SK-N-SH treated with all-trans-retinoic acid at 6 μM for 48 hours (cell line): Measurements from ENCODE around the gene KIF22.
A peak's percentile ranks its signal among the peaks of the same experiment; 100 is the strongest.

Experiments used
- ATAC-seq: fragments of 200-7000 bp; cut with Tn5 transposase; 3 replicates; pipeline ENCODE4 v1.9.1; 2020; ENCODE audit warnings: mild to moderate bottlenecking, moderate library complexity
- ARNTL ChIP-seq: fragments of 450-650 bp; formaldehyde crosslinking; IDR thresholded peaks from 2 replicates; pipeline ENCODE4 v1.5.0; 2020; ENCODE audit warnings: low read depth, mild to moderate bottlenecking, moderate library complexity, borderline replicate concordance
- BACH2 ChIP-seq: fragments of 250-450 bp; sonication (Bioruptor Pico); IDR thresholded peaks from 2 replicates; pipeline ENCODE4 v1.9.0; 2021; ENCODE audit warnings: mild to moderate bottlenecking, borderline replicate concordance
- CREB5 ChIP-seq: fragments of 250-450 bp; sonication (Bioruptor Pico); IDR thresholded peaks from 2 replicates; pipeline ENCODE4 v1.5.1; 2020; ENCODE audit warnings: low read depth, mild to moderate bottlenecking, moderate library complexity
- CSDC2 ChIP-seq: fragments of 250-450 bp; sonication (Bioruptor Pico); IDR thresholded peaks from 2 replicates; pipeline ENCODE4 v1.5.0; 2020; ENCODE audit warnings: mild to moderate bottlenecking, moderate library complexity
- ESRRG ChIP-seq: fragments of 250-450 bp; sonication (Bioruptor Pico); IDR thresholded peaks from 2 replicates; pipeline ENCODE4 v1.6.1; 2021; ENCODE audit warnings: mild to moderate bottlenecking
- GLIS3 ChIP-seq: fragments of 250-450 bp; sonication (Bioruptor Pico); IDR thresholded peaks from 2 replicates; pipeline ENCODE4 v1.5.0; 2020; ENCODE audit warnings: mild to moderate bottlenecking, moderate library complexity
- ISL1 ChIP-seq: fragments of 250-450 bp; sonication (Bioruptor Pico); IDR thresholded peaks from 2 replicates; pipeline ENCODE4 v2.1.2; 2022; ENCODE audit warnings: mild to moderate bottlenecking, moderate library complexity
- PPARA ChIP-seq: fragments of 250-450 bp; sonication (Bioruptor Pico); IDR thresholded peaks from 2 replicates; pipeline ENCODE4 v1.5.0; 2020; ENCODE audit warnings: mild to moderate bottlenecking, borderline replicate concordance
- RARB ChIP-seq: fragments of 250-450 bp; sonication (Bioruptor Pico); IDR thresholded peaks from 2 replicates; pipeline ENCODE4 v1.8.0; 2021; ENCODE audit warnings: mild to moderate bottlenecking, moderate library complexity
- SNAI2 ChIP-seq: fragments of 250-450 bp; sonication (Bioruptor Pico); IDR thresholded peaks from 2 replicates; pipeline ENCODE4 v1.5.0; 2020; ENCODE audit warnings: mild to moderate bottlenecking, moderate library complexity
- TCF4 ChIP-seq: fragments of 250-450 bp; sonication (Bioruptor Pico); IDR thresholded peaks from 2 replicates; pipeline ENCODE4 v1.8.0; 2021; ENCODE audit warnings: mild to moderate bottlenecking, moderate library complexity, borderline replicate concordance
- TOX ChIP-seq: fragments of 250-450 bp; sonication (Bioruptor Pico); IDR thresholded peaks from 2 replicates; pipeline ENCODE4 v1.8.0; 2021; ENCODE audit warnings: mild to moderate bottlenecking, moderate library complexity, borderline replicate concordance
- TSHZ2 ChIP-seq: fragments of 250-450 bp; sonication (Bioruptor Pico); IDR thresholded peaks from 2 replicates; pipeline ENCODE4 v1.5.0; 2020; ENCODE audit warnings: mild to moderate bottlenecking, moderate library complexity
- ZFP3 ChIP-seq: fragments of 250-450 bp; sonication (Bioruptor Pico); IDR thresholded peaks from 2 replicates; pipeline ENCODE4 v1.5.0; 2020; ENCODE audit warnings: mild to moderate bottlenecking, moderate library complexity
- ZFP30 ChIP-seq: fragments of 450-650 bp; formaldehyde crosslinking; IDR thresholded peaks from 2 replicates; pipeline ENCODE4 v1.5.0; 2022; ENCODE audit warnings: mild to moderate bottlenecking, moderate library complexity
- ZNF565 ChIP-seq: fragments of 450-650 bp; formaldehyde crosslinking; conservative IDR thresholded peaks from 2 replicates; pipeline ENCODE4 v1.5.0; 2020; ENCODE audit warnings: low read depth, mild to moderate bottlenecking, moderate library complexity
- ZNF70 ChIP-seq: fragments of 450-650 bp; formaldehyde crosslinking; IDR thresholded peaks from 2 replicates; pipeline ENCODE4 v1.5.0; 2020; ENCODE audit warnings: mild to moderate bottlenecking, moderate library complexity
- ZNF8 ChIP-seq: fragments of 450-650 bp; formaldehyde crosslinking; IDR thresholded peaks from 2 replicates; pipeline ENCODE4 v1.5.0; 2020; ENCODE audit warnings: mild to moderate bottlenecking, moderate library complexity
- TF ChIP-seq, protein P1 (sequence below): fragments of 250-450 bp; sonication (Bioruptor Pico); IDR thresholded peaks from 2 replicates; pipeline ENCODE4 v1.8.0; 2020; ENCODE audit warnings: mild to moderate bottlenecking, moderate library complexity, borderline replicate concordance
- TF ChIP-seq, protein P2 (sequence below): fragments of 250-450 bp; sonication (Bioruptor Pico); IDR thresholded peaks from 2 replicates; pipeline ENCODE4 v1.5.1; 2021; ENCODE audit warnings: mild to moderate bottlenecking, moderate library complexity
- TF ChIP-seq, protein P3 (sequence below): fragments of 250-450 bp; sonication (Bioruptor Pico); IDR thresholded peaks from 2 replicates; pipeline ENCODE4 v1.8.0; 2021; ENCODE audit warnings: low read depth, mild to moderate bottlenecking, moderate library complexity, borderline replicate concordance

The KIF22 gene

GRCh38 chr16:29842732-29843346 lies 52.3 kb downstream of the KIF22 start:
- no peak for TF ChIP-seq ZNF565 (CRISPR knock-in tag)
- peak; percentile 46; the same call in 1 of the 2 replicates for TF ChIP-seq ZFP3 (CRISPR knock-in tag)
- TF ChIP-seq RARB (CRISPR knock-in tag): no peak
- TF ChIP-seq PPARA (CRISPR knock-in tag): no peak
- peak; percentile 39; the same call in 2 of the 3 replicates for ATAC-seq

GRCh38 chr16:29843931-29844330 lies 53.4 kb downstream of the KIF22 start:
- TF ChIP-seq BACH2 (CRISPR knock-in tag) (no peak), ZNF565 (CRISPR knock-in tag) (no peak), TCF4 (no peak), ESRRG (CRISPR knock-in tag) (no peak), CSDC2 (CRISPR knock-in tag) (no peak), CREB5 (CRISPR knock-in tag) (no peak), ISL1 (CRISPR knock-in tag) (no peak), GLIS3 (CRISPR knock-in tag) (no peak), SNAI2 (CRISPR knock-in tag) (no peak), TSHZ2 (CRISPR knock-in tag) (no peak)
- TF ChIP-seq, protein P1, sequence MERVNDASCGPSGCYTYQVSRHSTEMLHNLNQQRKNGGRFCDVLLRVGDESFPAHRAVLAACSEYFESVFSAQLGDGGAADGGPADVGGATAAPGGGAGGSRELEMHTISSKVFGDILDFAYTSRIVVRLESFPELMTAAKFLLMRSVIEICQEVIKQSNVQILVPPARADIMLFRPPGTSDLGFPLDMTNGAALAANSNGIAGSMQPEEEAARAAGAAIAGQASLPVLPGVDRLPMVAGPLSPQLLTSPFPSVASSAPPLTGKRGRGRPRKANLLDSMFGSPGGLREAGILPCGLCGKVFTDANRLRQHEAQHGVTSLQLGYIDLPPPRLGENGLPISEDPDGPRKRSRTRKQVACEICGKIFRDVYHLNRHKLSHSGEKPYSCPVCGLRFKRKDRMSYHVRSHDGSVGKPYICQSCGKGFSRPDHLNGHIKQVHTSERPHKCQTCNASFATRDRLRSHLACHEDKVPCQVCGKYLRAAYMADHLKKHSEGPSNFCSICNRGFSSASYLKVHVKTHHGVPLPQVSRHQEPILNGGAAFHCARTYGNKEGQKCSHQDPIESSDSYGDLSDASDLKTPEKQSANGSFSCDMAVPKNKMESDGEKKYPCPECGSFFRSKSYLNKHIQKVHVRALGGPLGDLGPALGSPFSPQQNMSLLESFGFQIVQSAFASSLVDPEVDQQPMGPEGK: no peak
- TF ChIP-seq, protein P2, sequence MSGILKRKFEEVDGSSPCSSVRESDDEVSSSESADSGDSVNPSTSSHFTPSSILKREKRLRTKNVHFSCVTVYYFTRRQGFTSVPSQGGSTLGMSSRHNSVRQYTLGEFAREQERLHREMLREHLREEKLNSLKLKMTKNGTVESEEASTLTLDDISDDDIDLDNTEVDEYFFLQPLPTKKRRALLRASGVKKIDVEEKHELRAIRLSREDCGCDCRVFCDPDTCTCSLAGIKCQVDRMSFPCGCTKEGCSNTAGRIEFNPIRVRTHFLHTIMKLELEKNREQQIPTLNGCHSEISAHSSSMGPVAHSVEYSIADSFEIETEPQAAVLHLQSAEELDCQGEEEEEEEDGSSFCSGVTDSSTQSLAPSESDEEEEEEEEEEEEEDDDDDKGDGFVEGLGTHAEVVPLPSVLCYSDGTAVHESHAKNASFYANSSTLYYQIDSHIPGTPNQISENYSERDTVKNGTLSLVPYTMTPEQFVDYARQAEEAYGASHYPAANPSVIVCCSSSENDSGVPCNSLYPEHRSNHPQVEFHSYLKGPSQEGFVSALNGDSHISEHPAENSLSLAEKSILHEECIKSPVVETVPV (CRISPR knock-in tag): no peak
- TF ChIP-seq, protein P3, sequence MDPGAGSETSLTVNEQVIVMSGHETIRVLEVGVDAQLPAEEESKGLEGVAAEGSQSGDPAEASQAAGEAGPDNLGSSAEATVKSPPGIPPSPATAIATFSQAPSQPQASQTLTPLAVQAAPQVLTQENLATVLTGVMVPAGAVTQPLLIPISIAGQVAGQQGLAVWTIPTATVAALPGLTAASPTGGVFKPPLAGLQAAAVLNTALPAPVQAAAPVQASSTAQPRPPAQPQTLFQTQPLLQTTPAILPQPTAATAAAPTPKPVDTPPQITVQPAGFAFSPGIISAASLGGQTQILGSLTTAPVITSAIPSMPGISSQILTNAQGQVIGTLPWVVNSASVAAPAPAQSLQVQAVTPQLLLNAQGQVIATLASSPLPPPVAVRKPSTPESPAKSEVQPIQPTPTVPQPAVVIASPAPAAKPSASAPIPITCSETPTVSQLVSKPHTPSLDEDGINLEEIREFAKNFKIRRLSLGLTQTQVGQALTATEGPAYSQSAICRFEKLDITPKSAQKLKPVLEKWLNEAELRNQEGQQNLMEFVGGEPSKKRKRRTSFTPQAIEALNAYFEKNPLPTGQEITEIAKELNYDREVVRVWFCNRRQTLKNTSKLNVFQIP: no peak

GRCh38 chr16:29844575-29845331 lies 54.2 kb downstream of the KIF22 start:
- no peak for ATAC-seq
- TF ChIP-seq ZNF8: no peak
- no peak for TF ChIP-seq TSHZ2 (CRISPR knock-in tag)
- TF ChIP-seq BACH2 (CRISPR knock-in tag): no peak
- TF ChIP-seq ZFP30 (CRISPR knock-in tag): no peak
- no peak for TF ChIP-seq CSDC2 (CRISPR knock-in tag)
- TF ChIP-seq SNAI2 (CRISPR knock-in tag): no peak
- no peak for TF ChIP-seq ISL1 (CRISPR knock-in tag)
- no peak for TF ChIP-seq TOX (CRISPR knock-in tag)
- no peak for TF ChIP-seq ZFP3 (CRISPR knock-in tag)
- TF ChIP-seq, protein P2 (CRISPR knock-in tag): no peak
- TF ChIP-seq ARNTL (CRISPR knock-in tag): no peak
- no peak for TF ChIP-seq ZNF70 (CRISPR knock-in tag)
- no peak for TF ChIP-seq RARB (CRISPR knock-in tag)

More at GRCh38 chr16:29843931-29844330, 53.4 kb downstream of the KIF22 start:
- ATAC-seq: no peak
